Measurements from ENCODE around the gene ETV6. TPM values are rescaled to one million over a fixed set of nuclear protein-coding genes. Genes with fewer than 3 reads are reported as not detected.

ETV6 gene
- total RNA-seq, 2 donors from 2014 or later = 17.5 to 17.9 TPM

GRCh38 chr12:11744410-11744801, 94.9 kb downstream of the ETV6 start:
- Histone ChIP-seq H3K36me3 (replicated peaks in 1 of 2; ENCODE audit: insufficient read depth in 1 of 2, low read depth in 2 of 2) (no peaks in the 10 kb centered on the region), H3K27me3 (no peaks in the 10 kb centered on the region), H3K4me1 (peaks cover 23% of the 10 kb centered on the region), H3K4me3 (no peak overlapping the region), H3K9me3 (no peaks in the 10 kb centered on the region), H3K27ac (no peak overlapping the region)
- no peak for DNase-seq
- no peak for ATAC-seq
- TF ChIP-seq POLR2A (IDR thresholded peaks at IDR 0.05) (no peak), CTCF (IDR thresholded peaks at IDR 0.05) (no peak)
- WGBS, 2 donors = 89 to 92% methylated on average over 3 of the region's 3 CpGs
- intact Hi-C loops (cut with DNase I) = no loop called here

- no peak for TF ChIP-seq POLR2A (IDR thresholded peaks at IDR 0.05)
- TF ChIP-seq CTCF (IDR thresholded peaks at IDR 0.05) = no peak
- no peak overlapping the region for H3K4me3 ChIP-seq
- WGBS, 2 donors = 72 to 77% methylated on average over 6 of the region's 6 CpGs
- peaks cover 23% of the 10 kb centered on the region for H3K4me1 ChIP-seq
- no peak overlapping the region for H3K27ac ChIP-seq
- no peak for DNase-seq
- no peaks in the 10 kb centered on the region for H3K9me3 ChIP-seq
- intact Hi-C loops (cut with DNase I) = no loop called here
- no peaks in the 10 kb centered on the region for H3K36me3 ChIP-seq (replicated peaks in 1 of 2; ENCODE audit: insufficient read depth in 1 of 2, low read depth in 2 of 2)
- no peak for ATAC-seq
- no peaks in the 10 kb centered on the region for H3K27me3 ChIP-seq
Observed at GRCh38 chr12:11745113-11745512, 95.6 kb downstream of the ETV6 start.

GRCh38 chr12:11746024-11746771, 96.7 kb downstream of the ETV6 start:
- Histone ChIP-seq H3K27me3 (no peaks in the 10 kb centered on the region), H3K36me3 (replicated peaks in 1 of 2; ENCODE audit: insufficient read depth in 1 of 2, low read depth in 2 of 2) (no peaks in the 10 kb centered on the region), H3K4me1 (peaks cover 21% of the 10 kb centered on the region), H3K4me3 (no peak overlapping the region), H3K27ac (peak overlapping the region in 1 of 4 donors; percentile 27), H3K9me3 (no peaks in the 10 kb centered on the region)
- WGBS, 2 donors = 75 to 81% methylated on average over 8 of the region's 8 CpGs
- TF ChIP-seq POLR2A (IDR thresholded peaks at IDR 0.05) (no peak), CTCF (IDR thresholded peaks at IDR 0.05) (no peak)
- no peak for ATAC-seq
- intact Hi-C loops (cut with DNase I) = no loop called here
- DNase-seq = peak in 1 of 4 donors; percentile 48

- Histone ChIP-seq H3K4me1 (peaks cover 12% of the 10 kb centered on the region), H3K27me3 (no peaks in the 10 kb centered on the region), H3K27ac (peak overlapping the region in 1 of 4 donors; percentile 5), H3K9me3 (no peaks in the 10 kb centered on the region), H3K36me3 (replicated peaks in 1 of 2; ENCODE audit: insufficient read depth in 1 of 2, low read depth in 2 of 2) (no peaks in the 10 kb centered on the region), H3K4me3 (no peak overlapping the region)
- intact Hi-C loops (cut with DNase I) = no loop called here
- WGBS, 2 donors = 91 to 94% methylated on average over 7 of the region's 7 CpGs
- DNase-seq (no peak), ATAC-seq (no peak)
- TF ChIP-seq POLR2A (IDR thresholded peaks at IDR 0.05) (no peak), CTCF (IDR thresholded peaks at IDR 0.05) (no peak)
Observed at GRCh38 chr12:11746940-11747716, 97.7 kb downstream of the ETV6 start.
